Fibroblast of skin of right quadriceps (primary cell): ENCODE data around the gene HSFX3.
"Not testable (repeated sequence)": the region's sequence is repeated elsewhere in the genome, so short reads cannot be mapped to it uniquely, and the experiment has no call there.

Source experiments
- DNase-seq: peaks from one replicate; pipeline ENCODE4 v3.0.0-alpha.2; 2013

Gene HSFX3

GRCh38 chrX:149549701-149550100 lies at the start of gene HSFX3:
Gene HSFX3 (minus strand): TSS chrX:149549924. CDS start chrX:149549852, 72 bp downstream.
- not testable (repeated sequence) for DNase-seq

DNA sequence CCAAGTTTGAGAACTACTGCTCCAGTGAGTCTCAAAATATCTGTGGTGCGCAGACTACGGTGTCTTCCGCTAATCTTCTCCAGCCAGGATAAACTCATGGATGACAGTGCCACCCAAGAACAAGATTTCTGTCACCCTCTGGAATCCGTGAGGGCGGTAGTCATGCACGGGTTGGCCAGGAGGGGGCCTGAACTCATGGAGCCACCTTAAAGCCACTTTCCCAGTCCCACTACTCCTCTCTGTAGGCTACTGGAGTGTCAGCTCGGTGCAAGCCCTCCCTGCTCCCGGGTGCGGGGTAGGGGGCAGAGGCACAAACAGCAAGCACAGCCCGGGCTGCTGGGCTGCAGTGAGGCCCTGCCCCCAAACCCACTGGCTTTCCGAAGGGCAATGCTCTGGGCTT lies 48.9 kb upstream of the HSFX3 start:
- not testable (repeated sequence) for DNase-seq

GRCh38 chrX:149595943-149596342 lies 46.2 kb upstream of the HSFX3 start:
- not testable (repeated sequence) for DNase-seq

DNA sequence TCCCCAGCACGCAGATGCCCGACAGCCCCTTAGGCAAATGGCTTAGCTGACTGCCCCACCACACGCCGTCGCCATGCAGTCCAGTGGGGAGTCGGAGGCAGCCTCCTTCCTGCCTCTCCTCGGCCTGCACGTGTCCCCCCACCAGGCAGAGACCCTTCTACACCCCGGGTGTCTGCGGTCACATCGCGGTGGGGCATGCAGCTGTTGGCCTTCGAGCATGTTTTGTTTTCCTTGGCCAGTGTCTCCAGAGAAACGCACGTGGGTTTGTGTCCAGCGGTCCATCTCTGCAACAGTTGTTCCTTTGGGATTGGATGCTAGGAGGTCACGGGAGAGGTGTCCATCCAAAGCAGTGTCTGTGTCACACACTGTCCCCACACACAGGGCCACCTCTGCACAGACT lies 45.5 kb upstream of the HSFX3 start, which contains the start of gene HSFX2:
HSFX2 (minus strand) TSS at position 101 of the 400 bp plus-strand sequence. CDS start 614 bp downstream, outside the sequence.
- DNase-seq: not testable (repeated sequence)

- not testable (repeated sequence) for DNase-seq
These were observed 41.3 kb upstream of the HSFX3 start for GRCh38 chrX:149590993-149591392.

- not testable (repeated sequence) for DNase-seq
These were observed 37.6 kb upstream of the HSFX3 start, which contains the start of gene MAGEA9B for GRCh38 chrX:149587359-149587758. Gene MAGEA9B (minus strand): TSS chrX:149587459. CDS start chrX:149583179, 4,280 bp downstream.

DNA sequence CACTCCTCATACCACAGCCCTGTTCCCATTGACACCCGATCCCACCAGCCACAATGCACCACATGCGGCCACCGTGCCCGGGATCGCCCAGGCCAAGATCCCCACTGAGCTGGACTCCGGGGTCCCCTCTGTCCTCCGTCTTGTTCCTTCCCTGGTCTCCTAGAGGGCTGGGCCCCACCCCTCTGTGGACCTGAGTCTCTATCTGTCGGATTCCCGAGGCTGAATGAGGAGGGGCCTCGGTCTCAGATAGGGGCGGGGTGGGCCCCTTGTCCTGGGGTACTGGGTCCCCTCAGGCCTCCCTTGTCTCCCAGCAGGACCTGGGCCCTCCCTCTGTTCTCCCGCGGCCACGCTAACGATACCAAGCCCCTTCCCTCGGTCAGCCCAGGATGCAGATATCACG lies 35.9 kb upstream of the HSFX3 start:
- DNase-seq: not testable (repeated sequence)

GRCh38 chrX:149573456-149573855 lies 23.7 kb upstream of the HSFX3 start:
- not testable (repeated sequence) for DNase-seq

DNA sequence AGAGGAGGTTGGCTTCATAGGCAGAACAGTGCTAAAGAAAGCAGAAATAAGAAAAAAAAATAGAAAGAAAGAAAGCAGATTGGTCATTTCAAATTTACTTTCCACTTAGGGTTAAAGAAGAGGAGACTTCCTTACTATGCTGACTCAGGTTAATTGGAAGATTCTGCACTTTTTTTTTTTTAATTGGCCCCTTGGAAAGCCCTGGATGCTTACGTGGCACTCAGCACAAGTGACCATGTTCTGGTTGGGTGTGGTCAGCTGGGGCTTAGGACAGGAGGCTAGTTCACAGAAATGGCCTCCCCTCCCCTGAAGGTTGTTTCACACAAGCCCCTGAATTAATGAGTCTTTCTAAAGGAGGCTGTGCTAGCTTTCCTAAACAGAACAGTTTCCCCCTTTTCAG lies 23.0 kb upstream of the HSFX3 start:
- DNase-seq: no peak

- DNase-seq: no peak
These were observed 22.0 kb upstream of the HSFX3 start for GRCh38 chrX:149571770-149572169.

DNA sequence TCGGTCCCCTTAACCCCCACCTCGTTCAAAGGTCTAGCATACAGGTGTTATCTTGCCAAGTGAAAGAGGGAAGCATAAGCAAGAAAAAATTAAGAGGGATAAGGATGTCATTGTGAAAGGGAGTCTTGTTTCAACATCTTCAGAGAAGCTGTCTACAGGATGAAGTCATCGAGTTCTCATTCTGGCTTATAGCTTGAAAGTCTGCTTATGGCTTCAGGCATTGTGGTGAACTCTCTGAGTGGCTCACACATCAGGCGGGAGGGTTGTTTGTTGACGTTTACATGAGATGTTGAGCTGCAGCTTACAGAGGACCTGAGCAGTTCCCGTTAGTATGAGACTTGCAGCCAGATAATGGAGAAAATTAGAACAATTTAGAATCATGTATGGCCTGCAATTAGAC lies 20.9 kb upstream of the HSFX3 start:
- DNase-seq: peak; percentile 3

DNA sequence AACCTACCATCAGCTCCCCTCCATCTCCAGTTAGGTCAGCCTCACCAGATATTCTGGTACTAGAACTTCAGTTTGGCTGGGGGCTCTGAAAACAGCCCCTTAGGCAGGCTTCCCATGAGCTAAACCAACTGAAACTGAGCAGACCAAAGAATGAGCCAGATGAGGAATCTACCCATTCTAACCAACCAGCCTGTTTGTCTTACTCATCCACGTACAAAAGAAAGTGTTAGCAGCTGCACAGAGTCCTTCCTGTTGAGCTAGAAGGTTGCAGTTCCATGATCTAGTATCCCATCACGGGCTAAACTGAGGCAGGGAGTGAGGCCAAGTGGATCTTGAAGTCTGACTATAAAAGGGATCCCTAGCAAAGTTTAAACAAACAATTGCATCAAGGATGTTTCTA lies 20.0 kb upstream of the HSFX3 start:
- no peak for DNase-seq

GRCh38 chrX:149568701-149569296 lies 19.1 kb upstream of the HSFX3 start:
- DNase-seq: no peak

GRCh38 chrX:149567621-149568417 lies 18.1 kb upstream of the HSFX3 start:
- no peak for DNase-seq

GRCh38 chrX:149563359-149563758 lies 13.6 kb upstream of the HSFX3 start:
- DNase-seq: no peak

DNA sequence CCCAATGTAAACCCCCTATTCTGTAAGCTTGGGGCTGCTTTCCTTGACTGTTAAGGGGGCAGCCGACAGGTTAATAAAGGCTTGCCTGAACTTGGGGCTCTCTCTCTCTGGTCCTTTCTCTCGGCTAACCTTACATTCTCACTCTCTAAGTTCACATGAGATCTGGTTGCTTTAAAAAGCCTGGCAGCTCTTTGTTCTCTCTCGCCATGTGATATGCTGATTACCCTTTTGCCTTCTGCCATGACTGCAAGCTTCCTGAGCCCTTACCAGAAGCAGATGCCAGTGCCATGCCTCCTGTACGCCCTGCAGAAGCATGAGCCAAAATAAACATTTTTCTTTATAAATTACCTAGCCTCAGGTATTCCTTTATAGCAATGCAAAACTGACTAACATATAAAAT lies 5.5 kb upstream of the HSFX3 start:
- not testable (repeated sequence) for DNase-seq

DNA sequence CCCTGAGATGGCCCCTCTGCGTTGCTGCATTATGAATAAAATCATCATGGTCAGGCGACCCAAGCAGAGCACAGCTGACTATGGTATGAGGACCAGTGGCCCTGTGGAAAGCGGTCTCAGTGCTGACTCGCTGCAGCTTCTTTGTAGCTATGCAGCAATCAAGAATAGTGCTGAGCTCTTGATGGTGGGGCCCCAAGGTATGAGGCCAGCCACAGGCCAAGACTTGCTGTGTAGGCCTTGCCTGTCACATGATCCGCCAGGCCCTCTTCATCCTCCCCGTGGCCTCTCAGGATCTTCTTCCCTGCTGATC lies 2.2 kb upstream of the HSFX3 start:
- not testable (repeated sequence) for DNase-seq

DNA sequence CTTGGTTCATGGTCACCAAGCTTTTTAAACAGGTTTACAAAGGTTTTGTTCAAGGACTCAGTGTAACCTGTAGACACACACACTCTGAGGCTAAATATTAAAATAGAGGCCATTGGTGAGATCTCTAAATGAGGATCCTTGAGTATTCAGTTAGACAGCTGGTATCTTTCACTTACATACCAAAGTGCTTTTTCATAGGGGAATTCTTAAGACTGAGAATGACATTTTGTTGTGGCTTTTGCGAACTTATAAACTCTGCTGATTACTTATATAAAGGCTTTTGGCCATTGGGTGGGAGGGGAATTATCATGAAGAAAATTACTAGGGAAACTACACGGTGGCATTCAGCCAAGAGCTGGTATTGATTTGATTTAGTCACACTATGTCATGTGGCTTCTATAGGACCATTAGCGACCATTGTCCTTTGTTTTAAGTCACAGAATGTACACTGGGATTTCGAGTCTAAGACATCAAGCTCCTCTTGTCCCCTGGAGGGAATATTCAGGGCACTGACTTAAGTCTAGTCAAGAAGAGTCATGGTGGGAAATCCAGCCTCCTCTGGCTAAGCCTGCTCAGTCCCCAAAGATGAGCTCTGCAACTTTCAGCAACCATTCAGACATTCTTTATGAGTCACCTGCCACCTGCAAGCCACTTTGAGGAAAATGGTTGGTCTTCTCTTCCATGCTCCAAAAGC lies 1.7 kb upstream of the HSFX3 start:
- not testable (repeated sequence) for DNase-seq

GRCh38 chrX:149550454-149550853 lies 730 bp upstream of the HSFX3 start:
- not testable (repeated sequence) for DNase-seq

DNA sequence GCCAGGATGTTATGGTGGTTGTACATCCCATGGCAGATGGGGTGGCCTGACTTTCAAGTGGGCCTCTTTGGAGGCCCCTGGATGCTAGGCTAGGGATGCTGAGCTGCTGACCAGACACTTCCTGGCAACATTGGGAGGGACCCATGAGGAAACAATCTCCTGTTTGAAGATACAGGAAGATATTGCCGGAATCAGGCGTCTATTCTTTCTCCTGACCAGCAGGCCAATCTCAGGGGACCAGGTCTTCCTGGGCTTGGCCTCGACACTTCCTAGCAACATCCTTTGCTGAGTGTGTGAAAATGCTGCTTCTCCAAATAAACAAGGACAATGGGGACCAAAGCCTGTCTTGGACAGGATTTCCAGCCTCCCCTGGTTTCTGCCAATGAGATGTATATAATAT lies 1.9 kb downstream of the HSFX3 start:
- not testable (repeated sequence) for DNase-seq

DNA sequence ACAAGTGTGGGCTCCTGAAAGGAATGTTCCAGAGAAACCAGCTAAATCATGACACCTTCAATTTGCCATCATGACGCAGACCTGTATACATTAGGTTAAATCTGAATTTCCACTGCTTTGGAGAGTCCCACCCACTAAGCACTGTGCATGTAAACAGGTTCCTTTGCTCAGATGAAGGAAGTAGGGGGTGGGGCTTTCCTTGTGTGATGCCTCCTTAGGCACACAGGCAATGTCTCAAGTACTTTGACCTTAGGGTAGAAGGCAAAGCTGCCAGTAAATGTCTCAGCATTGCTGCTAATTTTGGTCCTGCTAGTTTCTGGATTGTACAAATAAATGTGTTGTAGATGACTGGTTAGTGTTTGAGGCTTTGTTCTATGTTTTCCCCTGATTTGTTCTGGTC lies 2.8 kb downstream of the HSFX3 start:
- not testable (repeated sequence) for DNase-seq

DNA sequence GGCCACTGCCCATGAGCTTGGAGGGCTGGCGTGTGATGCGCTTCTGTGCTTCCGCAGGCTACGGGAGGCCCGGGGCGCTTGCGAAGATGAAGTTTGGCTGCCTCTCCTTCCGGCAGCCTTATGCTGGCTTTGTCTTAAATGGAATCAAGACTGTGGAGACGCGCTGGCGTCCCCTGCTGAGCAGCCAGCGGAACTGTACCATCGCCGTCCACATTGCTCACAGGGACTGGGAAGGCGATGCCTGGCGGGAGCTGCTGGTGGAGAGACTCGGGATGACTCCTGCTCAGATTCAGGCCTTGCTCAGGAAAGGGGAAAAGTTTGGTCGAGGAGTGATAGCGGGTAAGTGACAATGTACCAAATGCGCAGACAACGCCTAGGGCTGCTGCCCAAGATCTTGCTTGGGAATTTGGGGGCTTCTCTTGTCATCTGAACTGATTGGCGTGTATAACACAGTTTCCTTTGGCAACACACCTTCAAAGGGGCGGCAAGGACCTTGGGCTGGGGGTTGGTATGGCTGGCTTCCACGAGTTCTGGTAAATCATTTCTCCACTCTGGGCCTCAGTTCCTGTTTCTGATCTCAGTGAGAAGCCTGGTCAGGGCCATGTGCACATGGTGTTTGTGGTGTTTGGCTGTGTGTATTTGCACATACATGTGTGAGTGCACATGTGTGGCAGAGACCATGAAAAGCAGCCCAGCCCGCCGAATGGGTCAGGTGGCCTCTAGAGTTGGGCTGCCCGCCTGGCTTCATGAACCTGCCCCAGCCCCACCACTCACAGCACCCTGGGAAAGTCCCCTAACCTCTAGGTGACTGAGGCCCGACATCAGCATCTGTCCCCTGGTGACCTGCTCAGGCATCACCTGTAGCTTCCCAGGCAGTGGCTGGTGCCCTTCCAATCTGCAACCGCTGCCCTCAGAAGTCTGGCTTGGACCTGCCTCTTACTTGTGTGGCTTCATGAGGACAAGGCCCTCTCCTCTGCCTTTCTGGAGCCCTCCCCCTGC lies 3.9 kb downstream of the HSFX3 start:
- peak; percentile 8 for DNase-seq
